ENCODE measurements around the gene KLRC2. TPM values are rescaled to one million over a fixed set of nuclear protein-coding genes. Genes with fewer than 3 reads are reported as not detected.

Gene KLRC2
- total and polyA plus RNA-seq, 7 donors, result 0.49 to 0.74 TPM; not detected in 5

DNA sequence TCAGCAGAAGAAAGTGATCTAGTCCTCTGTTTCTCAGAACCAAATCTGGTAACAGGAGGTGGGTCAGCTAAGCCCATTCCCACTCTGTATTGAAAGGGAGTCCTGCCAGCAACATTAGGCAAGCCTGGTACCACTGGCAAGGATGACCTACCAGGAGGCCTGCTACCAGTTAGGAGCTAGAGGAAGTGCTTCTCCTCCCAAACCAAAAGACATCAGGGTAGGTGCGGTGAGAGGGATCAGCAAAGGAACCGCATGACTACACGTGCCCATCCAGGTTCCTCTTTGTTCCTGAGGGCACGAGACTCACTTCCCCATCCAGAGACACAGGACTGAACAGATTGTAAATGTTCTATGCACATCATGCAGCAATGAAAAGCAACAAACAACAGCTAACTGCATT is 29.1 kb downstream of the KLRC2 start:
- Histone ChIP-seq H3K9me3 (no peaks in the 10 kb centered on the region), H3K27me3 (no peaks in the 10 kb centered on the region), H3K27ac (no peak overlapping the region), H3K36me3 (no peaks in the 10 kb centered on the region), H3K4me1 (peaks cover 0 to 5% (median 0%) of the 10 kb centered on the region in 4 donors), H3K4me3 (no peak overlapping the region)
- TF ChIP-seq, protein P1, sequence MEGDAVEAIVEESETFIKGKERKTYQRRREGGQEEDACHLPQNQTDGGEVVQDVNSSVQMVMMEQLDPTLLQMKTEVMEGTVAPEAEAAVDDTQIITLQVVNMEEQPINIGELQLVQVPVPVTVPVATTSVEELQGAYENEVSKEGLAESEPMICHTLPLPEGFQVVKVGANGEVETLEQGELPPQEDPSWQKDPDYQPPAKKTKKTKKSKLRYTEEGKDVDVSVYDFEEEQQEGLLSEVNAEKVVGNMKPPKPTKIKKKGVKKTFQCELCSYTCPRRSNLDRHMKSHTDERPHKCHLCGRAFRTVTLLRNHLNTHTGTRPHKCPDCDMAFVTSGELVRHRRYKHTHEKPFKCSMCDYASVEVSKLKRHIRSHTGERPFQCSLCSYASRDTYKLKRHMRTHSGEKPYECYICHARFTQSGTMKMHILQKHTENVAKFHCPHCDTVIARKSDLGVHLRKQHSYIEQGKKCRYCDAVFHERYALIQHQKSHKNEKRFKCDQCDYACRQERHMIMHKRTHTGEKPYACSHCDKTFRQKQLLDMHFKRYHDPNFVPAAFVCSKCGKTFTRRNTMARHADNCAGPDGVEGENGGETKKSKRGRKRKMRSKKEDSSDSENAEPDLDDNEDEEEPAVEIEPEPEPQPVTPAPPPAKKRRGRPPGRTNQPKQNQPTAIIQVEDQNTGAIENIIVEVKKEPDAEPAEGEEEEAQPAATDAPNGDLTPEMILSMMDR (IDR thresholded peaks at IDR 0.05), result no peak
- TF ChIP-seq POLR2AphosphoS5 (IDR thresholded peaks at IDR 0.05) (no peak), POLR2A (IDR thresholded peaks at IDR 0.05) (no peak), EP300 (IDR thresholded peaks at IDR 0.05) (no peak)
- WGBS, 2 donors, result 49 to 77% methylated on average over 4 of the region's 4 CpGs
- intact Hi-C loops (cut with DNase I), result no loop called here
- DNase-seq, result peak; percentile 63

DNA sequence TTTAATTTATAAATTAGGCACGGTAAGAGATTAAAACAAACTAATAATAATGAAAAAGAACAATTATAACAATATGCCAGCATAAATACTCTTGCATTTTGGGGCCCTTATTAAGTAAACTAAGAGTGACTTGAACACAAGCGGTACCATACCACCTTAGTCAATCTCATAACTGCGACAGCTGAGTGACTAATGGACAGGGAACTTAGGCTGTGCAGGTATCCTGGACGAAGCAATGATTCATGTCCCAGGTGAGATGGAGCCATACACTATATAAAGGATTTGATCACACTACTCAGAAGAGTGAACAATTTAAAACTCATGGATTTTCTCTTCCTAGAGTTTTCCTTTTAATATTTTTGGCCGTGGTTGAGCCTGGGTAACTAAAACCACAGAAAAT is 30.5 kb downstream of the KLRC2 start:
- 93 to 96% methylated on average over 5 of the region's 5 CpGs for WGBS, 2 donors
- no peak overlapping the region for H3K27ac ChIP-seq
- DNase-seq, result no peak
- H3K36me3 ChIP-seq, result no peaks in the 10 kb centered on the region
- H3K4me1 ChIP-seq, result peaks cover 0 to 5% (median 0%) of the 10 kb centered on the region in 4 donors
- intact Hi-C loops (cut with DNase I), result no loop called here
- no peak overlapping the region for H3K4me3 ChIP-seq
- H3K27me3 ChIP-seq, result no peaks in the 10 kb centered on the region
- TF ChIP-seq EP300 (IDR thresholded peaks at IDR 0.05) (no peak), POLR2A (IDR thresholded peaks at IDR 0.05) (no peak), POLR2AphosphoS5 (IDR thresholded peaks at IDR 0.05) (no peak)
- TF ChIP-seq, protein P1 (IDR thresholded peaks at IDR 0.05), result no peak
- H3K9me3 ChIP-seq, result no peaks in the 10 kb centered on the region

DNA sequence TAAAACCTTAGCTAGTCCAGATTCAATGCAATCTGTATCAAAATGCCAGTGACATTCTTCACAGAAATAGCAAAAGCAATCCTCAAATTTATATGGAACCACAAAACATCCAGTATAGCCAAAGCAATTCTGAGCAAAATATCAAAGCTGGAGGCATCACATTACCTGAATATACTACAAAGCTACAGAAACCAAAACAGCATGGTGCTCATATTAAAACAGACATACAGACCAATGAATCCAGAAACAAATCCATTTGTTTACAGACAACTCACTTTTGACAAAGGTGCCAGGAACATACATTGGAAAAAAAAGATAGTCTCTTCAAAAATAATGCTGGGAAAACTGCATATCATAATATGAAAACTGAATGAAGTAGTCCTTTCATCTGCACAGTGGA is 31.0 kb downstream of the KLRC2 start:
- Histone ChIP-seq H3K27ac (no peak overlapping the region), H3K4me1 (peaks cover 0 to 5% (median 0%) of the 10 kb centered on the region in 4 donors), H3K9me3 (no peaks in the 10 kb centered on the region), H3K27me3 (no peaks in the 10 kb centered on the region), H3K36me3 (no peaks in the 10 kb centered on the region), H3K4me3 (no peak overlapping the region)
- TF ChIP-seq, protein P1 (IDR thresholded peaks at IDR 0.05), result no peak
- no peak for TF ChIP-seq POLR2AphosphoS5 (IDR thresholded peaks at IDR 0.05)
- no peak for TF ChIP-seq POLR2A (IDR thresholded peaks at IDR 0.05)
- no peak for TF ChIP-seq EP300 (IDR thresholded peaks at IDR 0.05)
- intact Hi-C loops (cut with DNase I), result no loop called here
- no peak for DNase-seq

DNA sequence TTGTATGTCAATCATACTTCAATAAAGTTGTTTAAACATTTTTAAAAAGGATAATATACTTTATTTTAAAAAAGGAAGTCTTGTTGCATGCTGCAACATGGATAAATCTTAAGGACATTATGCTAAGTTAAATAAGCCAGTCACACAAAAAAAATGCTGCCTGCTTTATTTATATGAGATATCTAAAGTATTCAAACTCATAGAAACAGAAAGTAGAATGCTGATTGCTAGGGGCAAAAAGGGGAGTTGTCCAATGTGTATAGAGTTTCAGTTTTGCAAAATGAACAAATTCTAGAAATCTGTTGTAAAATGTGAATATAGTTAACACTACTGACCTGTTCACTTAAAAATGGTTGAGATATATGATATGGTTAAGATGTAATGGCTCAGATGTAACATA is 35.0 kb downstream of the KLRC2 start:
- no peak overlapping the region for H3K27ac ChIP-seq
- TF ChIP-seq EP300 (IDR thresholded peaks at IDR 0.05), result no peak
- TF ChIP-seq, protein P1 (IDR thresholded peaks at IDR 0.05), result no peak
- TF ChIP-seq POLR2AphosphoS5 (IDR thresholded peaks at IDR 0.05), result no peak
- no peak for TF ChIP-seq POLR2A (IDR thresholded peaks at IDR 0.05)
- intact Hi-C loops (cut with DNase I), result no loop called here

DNA sequence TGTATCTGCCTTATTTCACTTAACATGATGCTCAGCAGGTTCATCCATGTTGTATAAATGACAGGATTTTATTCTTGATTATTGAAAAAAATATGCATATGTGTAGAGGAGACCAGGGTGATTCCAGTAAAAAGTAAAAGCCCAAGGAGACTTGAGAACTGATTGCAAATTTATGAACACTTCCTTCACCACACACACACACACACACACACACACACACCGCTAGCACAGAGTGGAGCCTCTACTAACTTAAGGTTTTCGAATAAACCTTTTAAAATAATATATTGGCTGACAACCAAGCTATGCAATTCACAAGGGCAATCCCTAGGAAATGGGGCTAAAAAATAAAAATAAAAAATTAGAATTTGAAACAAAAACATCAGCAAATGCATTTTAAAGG is 37.6 kb downstream of the KLRC2 start:
- no peak overlapping the region for H3K27ac ChIP-seq
- no peaks in the 10 kb centered on the region for H3K36me3 ChIP-seq
- H3K4me3 ChIP-seq, result no peak overlapping the region
- TF ChIP-seq POLR2A (IDR thresholded peaks at IDR 0.05), result no peak
- TF ChIP-seq, protein P1 (IDR thresholded peaks at IDR 0.05), result no peak
- TF ChIP-seq POLR2AphosphoS5 (IDR thresholded peaks at IDR 0.05), result no peak
- TF ChIP-seq EP300 (IDR thresholded peaks at IDR 0.05), result no peak
- intact Hi-C loops (cut with DNase I), result no loop called here
- no peaks in the 10 kb centered on the region for H3K9me3 ChIP-seq
- no peaks in the 10 kb centered on the region for H3K27me3 ChIP-seq
- 84 to 90% methylated on average over 2 of the region's 2 CpGs for WGBS, 2 donors
- no peak for DNase-seq
- H3K4me1 ChIP-seq, result peaks cover 0 to 10% (median 8%) of the 10 kb centered on the region in 4 donors

More for the DNA sequence above, 35.0 kb downstream of the KLRC2 start:
- no peak for DNase-seq
- Histone ChIP-seq H3K9me3 (no peaks in the 10 kb centered on the region), H3K27me3 (no peaks in the 10 kb centered on the region), H3K4me3 (no peak overlapping the region), H3K4me1 (peaks cover 0 to 2% (median 2%) of the 10 kb centered on the region in 4 donors), H3K36me3 (no peaks in the 10 kb centered on the region)
